GM12864 (cell line): Measurements from ENCODE around the gene LDLRAD4.

ENCODE experiments used
- DNase-seq: peaks from one replicate; pipeline ENCODE4 v3.0.0-alpha.2; 2011; ENCODE audit warnings: low read depth
- H3K4me3 ChIP-seq: 2 replicates; pipeline ENCODE4 v1.5.1; 2011; ENCODE audit warnings: mild to moderate bottlenecking, low read depth, low read length, control low read depth
- TF ChIP-seq, protein P1 (sequence below): IDR thresholded peaks from 2 replicates; pipeline ENCODE4 v1.5.1; 2011; ENCODE audit warnings: low read depth, mild to moderate bottlenecking, moderate library complexity, low read length, control low read depth, inconsistent platforms; ENCODE audit errors: missing control alignments

LDLRAD4 gene

DNA sequence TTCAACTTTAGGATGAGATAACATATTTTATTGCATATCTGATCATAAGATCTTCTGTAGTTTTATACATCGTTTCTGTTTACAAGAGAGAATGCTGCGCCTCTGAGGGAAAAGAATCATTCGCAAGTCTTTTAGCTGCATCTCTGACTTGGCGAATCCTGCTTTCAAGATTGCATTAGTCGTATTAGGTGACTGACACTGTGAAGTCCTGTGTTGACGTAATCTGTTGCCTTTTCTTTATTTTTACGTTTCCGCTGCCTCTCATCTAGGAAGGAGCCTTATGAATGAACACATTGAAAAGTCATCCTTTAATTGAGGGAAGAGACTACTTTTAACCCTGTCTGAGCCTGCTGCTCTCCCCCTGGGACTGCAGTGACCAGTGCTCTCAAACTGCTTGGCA is 101.5 kb downstream of the LDLRAD4 start:
- no peak for DNase-seq
- no peak overlapping the region for H3K4me3 ChIP-seq

DNA sequence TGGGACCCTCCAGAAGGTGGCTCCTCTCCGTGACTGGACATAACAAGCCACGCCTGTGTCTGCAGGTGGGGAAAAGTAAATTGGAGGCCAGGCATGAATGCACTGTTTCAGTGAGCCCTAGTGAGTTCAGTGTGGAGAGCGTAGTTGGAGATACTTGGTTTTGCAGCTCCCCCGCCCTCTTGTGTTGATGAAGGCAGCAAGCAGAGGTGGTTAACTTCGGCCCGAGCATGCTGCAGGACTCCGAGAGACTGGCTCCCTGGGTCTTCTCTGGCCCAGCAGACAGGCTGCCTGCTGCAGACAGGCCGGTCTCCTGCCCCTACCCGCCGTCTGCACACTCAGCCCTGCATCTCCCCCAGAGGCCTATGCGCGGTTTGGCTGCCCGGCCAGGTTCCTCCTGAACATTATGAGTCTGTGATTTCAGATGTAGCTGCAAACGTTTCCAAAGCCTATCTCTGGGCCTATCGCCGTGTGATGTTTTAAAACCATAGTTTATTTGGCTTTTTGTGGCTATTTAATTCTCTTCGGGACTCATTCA is 102.4 kb downstream of the LDLRAD4 start:
- DNase-seq, result no peak
- TF ChIP-seq, protein P1, sequence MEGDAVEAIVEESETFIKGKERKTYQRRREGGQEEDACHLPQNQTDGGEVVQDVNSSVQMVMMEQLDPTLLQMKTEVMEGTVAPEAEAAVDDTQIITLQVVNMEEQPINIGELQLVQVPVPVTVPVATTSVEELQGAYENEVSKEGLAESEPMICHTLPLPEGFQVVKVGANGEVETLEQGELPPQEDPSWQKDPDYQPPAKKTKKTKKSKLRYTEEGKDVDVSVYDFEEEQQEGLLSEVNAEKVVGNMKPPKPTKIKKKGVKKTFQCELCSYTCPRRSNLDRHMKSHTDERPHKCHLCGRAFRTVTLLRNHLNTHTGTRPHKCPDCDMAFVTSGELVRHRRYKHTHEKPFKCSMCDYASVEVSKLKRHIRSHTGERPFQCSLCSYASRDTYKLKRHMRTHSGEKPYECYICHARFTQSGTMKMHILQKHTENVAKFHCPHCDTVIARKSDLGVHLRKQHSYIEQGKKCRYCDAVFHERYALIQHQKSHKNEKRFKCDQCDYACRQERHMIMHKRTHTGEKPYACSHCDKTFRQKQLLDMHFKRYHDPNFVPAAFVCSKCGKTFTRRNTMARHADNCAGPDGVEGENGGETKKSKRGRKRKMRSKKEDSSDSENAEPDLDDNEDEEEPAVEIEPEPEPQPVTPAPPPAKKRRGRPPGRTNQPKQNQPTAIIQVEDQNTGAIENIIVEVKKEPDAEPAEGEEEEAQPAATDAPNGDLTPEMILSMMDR, result no peak
- no peak overlapping the region for H3K4me3 ChIP-seq

More for the DNA sequence above, 101.5 kb downstream of the LDLRAD4 start:
- TF ChIP-seq, protein P1, result no peak

DNA sequence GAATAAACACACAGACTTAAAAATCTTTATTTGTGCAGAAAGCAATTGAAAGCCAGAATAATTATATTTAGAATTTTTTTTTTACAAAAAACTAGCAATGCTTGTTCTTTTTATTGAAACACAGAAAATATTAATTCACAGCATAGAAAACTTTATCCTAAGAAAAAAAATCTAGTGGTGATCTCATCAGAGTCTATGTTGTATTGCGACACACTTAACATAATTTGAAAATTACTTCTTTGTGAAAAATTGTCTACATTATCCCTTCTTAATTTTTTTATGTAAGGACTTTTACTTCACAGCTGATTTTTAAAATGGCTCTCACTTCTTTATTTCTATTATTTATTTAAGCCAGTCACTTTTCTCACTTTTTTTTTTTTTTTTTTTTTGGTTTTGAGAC is 103.4 kb downstream of the LDLRAD4 start:
- H3K4me3 ChIP-seq, result no peak overlapping the region
- TF ChIP-seq, protein P1, result no peak
- DNase-seq, result no peak

DNA sequence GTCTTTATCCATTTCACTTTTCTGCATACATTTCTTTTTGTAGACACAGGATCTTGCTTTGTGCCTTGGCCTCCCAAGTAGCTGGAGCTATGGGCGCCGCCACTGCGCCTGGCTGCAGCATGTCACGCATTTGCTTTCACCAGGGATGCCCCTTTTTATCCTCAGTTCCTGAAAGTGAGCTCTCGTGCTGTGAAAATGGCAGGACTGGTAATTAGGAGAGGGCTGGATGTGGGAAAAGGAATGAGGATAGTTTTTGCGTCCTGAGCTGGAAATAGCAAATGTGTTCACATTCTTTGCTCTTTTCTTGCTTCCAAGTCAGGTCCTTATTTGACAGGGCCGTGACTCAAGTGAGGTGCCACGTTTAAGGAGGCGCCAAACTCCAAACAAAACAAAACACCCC is 104.6 kb downstream of the LDLRAD4 start:
- DNase-seq, result no peak
- no peak overlapping the region for H3K4me3 ChIP-seq
- TF ChIP-seq, protein P1, result no peak

DNA sequence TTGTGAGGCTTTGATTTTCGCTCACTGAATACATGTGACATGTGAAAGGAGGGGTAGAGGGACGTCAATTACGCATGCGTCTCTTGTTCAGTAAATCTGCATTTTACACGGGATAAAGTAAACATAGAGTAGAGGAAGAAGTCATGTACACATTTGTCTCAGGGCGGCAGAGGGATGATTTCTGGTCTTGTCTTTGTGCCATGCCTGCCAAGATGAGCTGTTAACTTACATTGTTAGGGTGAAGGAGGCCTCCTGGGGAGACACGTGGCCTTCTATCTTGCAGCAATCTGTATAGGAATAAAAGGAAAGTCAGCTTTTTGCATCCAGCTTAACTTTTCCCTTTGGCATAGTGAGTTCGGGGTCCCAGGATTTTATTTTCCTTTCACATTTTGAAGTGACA is 106.3 kb downstream of the LDLRAD4 start:
- no peak for DNase-seq
- no peak overlapping the region for H3K4me3 ChIP-seq
- TF ChIP-seq, protein P1, result no peak

DNA sequence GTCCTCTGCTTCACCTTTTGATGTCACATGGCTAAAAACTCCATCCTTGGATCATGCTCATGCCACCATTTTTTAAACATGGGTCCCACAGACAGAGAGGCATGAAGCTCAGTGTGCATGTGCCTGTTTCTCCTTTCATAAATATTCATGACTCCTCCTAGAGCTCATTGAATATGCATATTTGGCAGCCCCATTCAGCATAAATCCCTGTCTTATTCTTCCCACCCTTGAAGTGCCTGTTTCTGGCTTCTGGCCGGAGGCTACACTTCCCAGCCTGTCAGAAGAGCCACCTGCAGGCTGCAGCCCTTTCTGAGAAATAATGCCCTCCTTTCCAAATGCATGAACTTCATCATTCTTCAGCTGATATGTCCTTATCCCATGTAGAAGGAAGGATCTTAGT is 109.7 kb downstream of the LDLRAD4 start:
- TF ChIP-seq, protein P1, result no peak
- no peak overlapping the region for H3K4me3 ChIP-seq
- DNase-seq, result no peak

DNA sequence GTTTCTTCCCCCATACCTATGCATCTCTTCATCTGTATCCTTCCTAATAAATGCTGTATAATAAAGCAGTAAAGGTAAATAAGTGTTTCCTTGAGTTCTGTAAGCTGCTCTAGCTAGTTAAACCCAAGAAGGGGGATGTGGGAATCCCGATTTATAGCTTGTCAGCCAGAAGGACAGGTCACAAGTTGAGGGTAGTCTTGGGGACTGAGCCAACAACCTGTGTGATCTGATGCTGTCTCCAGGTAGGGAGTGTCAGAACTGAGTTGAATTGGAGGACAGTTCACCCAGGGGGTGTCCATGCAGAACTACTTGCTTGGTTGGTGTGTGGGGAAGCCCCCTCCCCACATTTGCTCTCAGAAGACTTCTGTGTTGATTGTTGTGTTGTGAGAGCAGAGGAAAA is 112.4 kb downstream of the LDLRAD4 start:
- DNase-seq, result no peak
- TF ChIP-seq, protein P1, result no peak
- no peak overlapping the region for H3K4me3 ChIP-seq
